Measurements from ENCODE around the gene SH2D7.

GRCh38 chr15:78072080-78072892 lies 20.1 kb upstream of the SH2D7 start:
- no peak for TF ChIP-seq CTCF (IDR thresholded peaks at IDR 0.05; ENCODE audit: insufficient read depth, low read length)
- no peak for TF ChIP-seq POLR2AphosphoS5 (IDR thresholded peaks at IDR 0.05; ENCODE audit: low read depth)
- no peak for TF ChIP-seq REST (IDR thresholded peaks at IDR 0.05; ENCODE audit: insufficient replicate concordance, low read depth)
- no peak for TF ChIP-seq GABPA (IDR thresholded peaks at IDR 0.05; ENCODE audit: low read depth)

Measured in HL-60 (cell line).